Lower leg skin (tissue), 4 donors: ENCODE results near the gene ZDHHC14. TPM values are rescaled to one million over a fixed set of nuclear protein-coding genes. Genes with fewer than 3 reads are reported as not detected.
"Not testable (repeated sequence)": the region's sequence is repeated elsewhere in the genome, so short reads cannot be mapped to it uniquely, and the experiment has no call there.

Source experiments
- DNase-seq, 2 donors: peaks; one replicate each; pipeline ENCODE4 v3.0.0-alpha.2; 2019; ENCODE audit warnings: low spot score in 2 of 2
- H3K4me3 ChIP-seq: fragments of 200-600 bp; sonication (generic); 2 replicates; pipeline ENCODE4 v1.5.1; 2017; ENCODE audit warnings: mild to moderate bottlenecking, low read depth; ENCODE audit not compliant: poor library complexity, severe bottlenecking
- CTCF ChIP-seq, 3 donors: fragments of 450-650 bp; IDR thresholded peaks; one replicate each; pipeline ENCODE4 v1.5.1; 2016; ENCODE audit warnings: antibody characterized with exemption in 3 of 3, mild to moderate bottlenecking in 3 of 3, moderate library complexity in 2 of 3
- POLR2A ChIP-seq, 2 donors: fragments of 450-650 bp; IDR thresholded peaks; one replicate each; pipeline ENCODE4 v1.6.1; 2016 to 2017; ENCODE audit warnings: antibody characterized with exemption in 2 of 2, mild to moderate bottlenecking in 1 of 2, moderate library complexity in 1 of 2
- WGBS, 2 donors: methylation state at CpG; one replicate each; pipeline ENCODE4 v1.1.5; 2018; 5-methylcytosine and 5-hydroxymethylcytosine counted together
- intact Hi-C: fragments of 100-400 bp; cut with DNase I; formaldehyde crosslinking; loops from one replicate; pipeline ENCODE4 v1.15.0; 2023; ENCODE audit warnings: low total_unique reads
- total RNA-seq, 4 donors: library from RNA; depleted of rRNA; stranded (reverse); fragments of >200 nt; gene quantifications; one replicate each; pipeline ENCODE4 v1.1.0, GENCODE V29; 2016

The ZDHHC14 gene
- total RNA-seq, 4 donors from 2014 or later: 4.5 to 8.3 (median 6.1) TPM

- no peak for DNase-seq
- no peak overlapping the region for H3K4me3 ChIP-seq
- intact Hi-C loops: no loop called here
- TF ChIP-seq CTCF (IDR thresholded peaks at IDR 0.05) (no peak), POLR2A (IDR thresholded peaks at IDR 0.05) (no peak)
- 93 to 96% methylated on average over 4 of the region's 4 CpGs for WGBS, 2 donors
Measured at GRCh38 chr6:157466342-157466648, 85.3 kb downstream of the ZDHHC14 start.

- H3K4me3 ChIP-seq, DNase-seq, intact Hi-C loops: not testable (repeated sequence)
- 93 to 98% methylated on average over 6 of the region's 6 CpGs for WGBS, 2 donors
Measured at GRCh38 chr6:157467339-157467738, 86.3 kb downstream of the ZDHHC14 start.

- intact Hi-C loops: no loop called here
Measured at GRCh38 chr6:157468054-157468453, 87.1 kb downstream of the ZDHHC14 start.

GRCh38 chr6:157468574-157468973 lies 87.6 kb downstream of the ZDHHC14 start:
- H3K4me3 ChIP-seq: no peak overlapping the region
- intact Hi-C loops: no loop called here
- 70 to 82% methylated on average over 4 of the region's 4 CpGs for WGBS, 2 donors
- DNase-seq: no peak
- TF ChIP-seq CTCF (IDR thresholded peaks at IDR 0.05): no peak
- TF ChIP-seq POLR2A (IDR thresholded peaks at IDR 0.05): no peak

More at GRCh38 chr6:157468054-157468453, 87.1 kb downstream of the ZDHHC14 start:
- WGBS, 2 donors: 93 to 94% methylated on average over 3 of the region's 3 CpGs
- TF ChIP-seq POLR2A (IDR thresholded peaks at IDR 0.05): no peak
- no peak for TF ChIP-seq CTCF (IDR thresholded peaks at IDR 0.05)
- H3K4me3 ChIP-seq: no peak overlapping the region
- DNase-seq: no peak

- 65 to 81% methylated on average over 5 of the region's 5 CpGs for WGBS, 2 donors
- intact Hi-C loops: no loop called here
- no peak for DNase-seq
- no peak for TF ChIP-seq CTCF (IDR thresholded peaks at IDR 0.05)
- TF ChIP-seq POLR2A (IDR thresholded peaks at IDR 0.05): no peak
- H3K4me3 ChIP-seq: no peak overlapping the region
Measured at GRCh38 chr6:157469378-157469777, 88.4 kb downstream of the ZDHHC14 start.

- WGBS, 2 donors: 94 to 97% methylated on average over 24 of the region's 24 CpGs
- TF ChIP-seq CTCF (IDR thresholded peaks at IDR 0.05): no peak
- no peak for TF ChIP-seq POLR2A (IDR thresholded peaks at IDR 0.05)
- no peak overlapping the region for H3K4me3 ChIP-seq
- DNase-seq: no peak
- intact Hi-C loops: no loop called here
Measured at GRCh38 chr6:157471077-157471686, 90.2 kb downstream of the ZDHHC14 start.
